Activated T-helper 1 cell treated with anti-CD3 and anti-CD28 coated beads, Interleukin-12 subunit alpha, Interleukin-12 subunit beta, Interleukin-2, Interleukin-4 antibody, amounts not matched to agents 30 ng/mL and 10 ng/mL and 1 ng/mL, durations not matched to agents 14 hours and 24 hours and 36 hours (primary cell): ENCODE measurements around the gene MXRA8. TPM values are rescaled to one million over a fixed set of nuclear protein-coding genes. Genes with fewer than 3 reads are reported as not detected.
"Not testable (repeated sequence)": the region's sequence is repeated elsewhere in the genome, so short reads cannot be mapped to it uniquely, and the experiment has no call there.

ENCODE experiments used
- DNase-seq: peaks from one replicate; pipeline ENCODE4 v3.0.0; 2021; ENCODE audit warnings: low spot score
- H3K27ac Mint-ChIP-seq: one replicate; pipeline ENCODE4 v1.8.0; 2021; ENCODE audit warnings: mild to moderate bottlenecking, mixed read lengths
- H3K27me3 Mint-ChIP-seq: one replicate; pipeline ENCODE4 v1.8.0; 2022; ENCODE audit warnings: mild to moderate bottlenecking, moderate library complexity, mixed read lengths; ENCODE audit not compliant: insufficient read depth
- H3K36me3 Mint-ChIP-seq: one replicate; pipeline ENCODE4 v1.8.0; 2021; ENCODE audit warnings: low read depth, mixed read lengths
- H3K4me1 Mint-ChIP-seq: one replicate; pipeline ENCODE4 v1.8.0; 2021; ENCODE audit warnings: low read depth, mixed read lengths
- H3K4me3 Mint-ChIP-seq: one replicate; pipeline ENCODE4 v1.8.0; 2021; ENCODE audit warnings: mild to moderate bottlenecking, moderate library complexity, mixed read lengths
- H3K9me3 Mint-ChIP-seq: one replicate; pipeline ENCODE4 v1.8.0; 2021; ENCODE audit warnings: mixed read lengths
- intact Hi-C: fragments of 100-400 bp; cut with micrococcal nuclease; formaldehyde crosslinking; loops from one replicate; pipeline ENCODE4 v1.15.1; 2024
- total RNA-seq: library from RNA; stranded (reverse); gene quantifications from 2 replicates; pipeline ENCODE4 v1.2.3, GENCODE V29; 2022

MXRA8 gene, protein sequence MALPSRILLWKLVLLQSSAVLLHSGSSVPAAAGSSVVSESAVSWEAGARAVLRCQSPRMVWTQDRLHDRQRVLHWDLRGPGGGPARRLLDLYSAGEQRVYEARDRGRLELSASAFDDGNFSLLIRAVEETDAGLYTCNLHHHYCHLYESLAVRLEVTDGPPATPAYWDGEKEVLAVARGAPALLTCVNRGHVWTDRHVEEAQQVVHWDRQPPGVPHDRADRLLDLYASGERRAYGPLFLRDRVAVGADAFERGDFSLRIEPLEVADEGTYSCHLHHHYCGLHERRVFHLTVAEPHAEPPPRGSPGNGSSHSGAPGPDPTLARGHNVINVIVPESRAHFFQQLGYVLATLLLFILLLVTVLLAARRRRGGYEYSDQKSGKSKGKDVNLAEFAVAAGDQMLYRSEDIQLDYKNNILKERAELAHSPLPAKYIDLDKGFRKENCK
- total RNA-seq: 0.18 and 0.20 TPM in 2 replicates

DNA sequence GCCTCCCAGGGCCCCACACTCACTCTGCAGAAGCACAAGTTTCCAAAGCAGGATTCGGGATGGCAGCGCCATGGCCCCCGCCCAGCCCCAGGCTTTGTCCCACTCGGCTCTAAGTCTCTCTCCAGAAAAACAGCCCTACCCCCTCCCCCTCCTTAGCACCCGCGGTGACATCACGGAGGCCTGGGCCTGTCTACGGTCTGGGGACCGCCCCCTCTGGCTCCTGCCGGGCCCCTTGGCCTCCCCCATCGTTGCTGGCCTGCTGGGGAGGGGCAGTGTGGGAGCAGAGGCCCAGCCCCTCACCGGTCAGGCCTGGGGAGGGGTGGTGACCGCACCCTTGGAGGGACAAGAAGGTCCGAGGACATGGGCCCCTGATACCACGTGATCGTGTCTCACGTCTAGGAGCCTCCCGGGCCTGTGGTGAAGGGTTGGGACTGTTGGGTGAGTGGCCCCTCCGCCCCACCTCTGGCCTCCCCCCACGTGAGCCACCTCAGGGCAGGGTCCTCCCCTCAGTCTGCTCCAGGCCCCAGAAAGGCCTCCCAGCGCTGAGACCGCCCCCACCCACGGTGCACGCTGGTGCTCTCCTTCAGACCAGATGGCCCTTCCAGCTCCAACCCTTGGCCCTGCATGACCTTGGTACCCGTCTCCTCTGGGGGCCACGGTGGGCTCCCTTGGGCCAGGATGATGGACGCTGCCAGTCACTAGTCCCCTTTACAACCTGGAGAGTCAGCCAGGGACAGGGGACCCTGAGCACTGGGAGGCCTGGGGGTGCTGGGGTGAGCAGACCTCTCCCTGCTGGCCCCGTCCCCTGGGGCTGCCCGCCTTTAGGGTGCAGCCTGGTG lies at the start of gene MXRA8:
MXRA8 (minus strand) TSS at position 123 of the 839 bp plus-strand sequence; CDS start at position 72, 51 bp downstream.
- DNase-seq: no peak
- intact Hi-C loops: no loop called here
- Mint-ChIP-seq H3K4me1 (peaks cover 6% of the 10 kb centered on the region), H3K27me3 (peaks cover 23% of the 10 kb centered on the region), H3K9me3 (no peaks in the 10 kb centered on the region), H3K4me3 (peak within 1 kb of the TSS; percentile 7), H3K36me3 (no peaks in the 10 kb centered on the region), H3K27ac (no peak within 1 kb of the TSS)

DNA sequence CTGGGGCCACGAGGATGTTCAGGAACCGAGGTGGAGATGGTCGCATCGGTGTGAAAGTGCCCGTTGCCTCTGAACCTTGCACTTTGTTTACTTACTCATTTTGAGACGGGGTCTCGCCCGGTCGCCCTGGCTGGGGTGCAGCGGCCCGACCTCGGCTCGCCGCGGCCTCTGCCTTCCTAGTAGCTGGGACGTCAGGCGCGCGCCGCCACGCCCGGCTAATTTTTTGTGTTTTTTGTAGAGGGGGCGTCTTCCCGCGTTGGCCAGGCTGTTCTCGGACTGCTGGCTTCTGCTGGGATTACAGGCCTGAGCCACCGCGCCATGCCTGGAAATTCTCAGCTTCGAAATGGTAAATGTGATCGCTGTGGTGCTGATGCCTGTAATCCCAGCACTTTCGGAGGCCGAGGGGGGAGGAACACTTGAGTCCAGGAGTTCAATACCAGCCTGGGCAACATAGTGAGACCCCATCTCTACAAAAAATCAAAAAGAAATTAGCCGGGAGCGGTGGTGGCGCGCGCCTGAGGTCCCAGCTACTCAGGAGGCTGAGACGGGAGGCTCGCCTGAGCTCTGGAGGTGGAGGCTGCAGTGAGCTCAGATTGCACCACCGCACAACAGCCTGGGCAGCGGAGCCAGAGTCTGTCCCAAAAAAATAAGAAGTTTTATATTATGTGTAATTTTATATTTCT lies 49.4 kb upstream of the MXRA8 start:
- H3K27ac Mint-ChIP-seq: peak overlapping the region; percentile 67
- H3K4me1 Mint-ChIP-seq: peaks cover 12% of the 10 kb centered on the region
- peaks cover 28% of the 10 kb centered on the region for H3K36me3 Mint-ChIP-seq
- no peak for DNase-seq
- peaks cover 2% of the 10 kb centered on the region for H3K27me3 Mint-ChIP-seq
- intact Hi-C loops: loop anchor here (1.0 to 5.0 kb wide), 6 partner anchors 8 to 135 kb away; partner anchors contain the start of genes ATAD3B, AURKAIP1, CCNL2 and UBE2J2
- H3K4me3 Mint-ChIP-seq: peak overlapping the region; percentile 89
- no peaks in the 10 kb centered on the region for H3K9me3 Mint-ChIP-seq

GRCh38 chr1:1406821-1407635 lies 48.7 kb upstream of the MXRA8 start, which contains the start of gene MRPL20:
Gene MRPL20 (minus strand): TSS chr1:1407293. CDS start chr1:1407217, 76 bp downstream.
- peaks cover 32% of the 10 kb centered on the region for H3K36me3 Mint-ChIP-seq
- DNase-seq: peak; percentile 96
- peaks cover 15% of the 10 kb centered on the region for H3K4me1 Mint-ChIP-seq
- peak within 1 kb of the TSS; percentile 94 for H3K27ac Mint-ChIP-seq
- H3K27me3 Mint-ChIP-seq: peaks cover 2% of the 10 kb centered on the region
- no peaks in the 10 kb centered on the region for H3K9me3 Mint-ChIP-seq
- peak within 1 kb of the TSS; percentile 95 for H3K4me3 Mint-ChIP-seq
- intact Hi-C loops: loop anchor here (1.0 to 5.0 kb wide), 6 partner anchors 8 to 135 kb away; partner anchors contain the start of genes ATAD3B, AURKAIP1, CCNL2 and UBE2J2

DNA sequence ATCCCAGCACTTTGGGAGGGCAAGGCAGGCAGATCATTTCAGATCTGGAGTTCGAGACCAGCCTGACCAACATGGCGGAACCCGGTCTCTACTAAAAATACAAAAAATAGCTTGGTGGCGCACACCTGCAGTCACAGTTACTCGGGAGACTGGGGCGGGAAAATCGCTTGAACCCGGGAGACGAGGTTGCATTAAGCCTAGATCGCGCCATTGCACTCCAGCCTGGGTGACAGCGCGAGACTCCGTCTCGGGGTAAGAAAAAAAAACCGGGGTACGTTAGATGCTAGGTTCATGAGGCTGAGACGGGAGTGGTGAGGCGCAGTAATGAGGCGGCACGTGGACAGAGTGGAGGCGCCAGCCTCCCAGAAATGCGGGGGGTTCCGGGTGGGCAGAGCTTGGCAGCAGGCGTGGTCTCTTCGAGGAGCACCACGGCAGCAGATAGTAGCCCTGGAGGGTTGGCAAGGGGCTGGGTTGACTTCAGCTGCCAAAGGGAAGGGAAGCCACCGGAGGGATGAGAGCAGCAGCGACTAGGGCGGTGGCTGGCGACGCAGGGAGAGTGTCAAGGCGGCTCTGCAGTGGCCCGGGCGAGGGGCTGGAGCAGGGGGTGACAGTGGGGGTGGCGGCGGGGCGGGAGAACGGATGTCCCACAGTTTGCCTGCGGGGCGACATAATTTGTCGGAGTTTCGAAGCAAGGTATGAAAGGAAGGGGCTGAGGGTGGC lies 47.9 kb upstream of the MXRA8 start:
- no peak for DNase-seq
- Mint-ChIP-seq H3K4me3 (peak overlapping the region; percentile 95), H3K36me3 (peaks cover 36% of the 10 kb centered on the region), H3K9me3 (no peaks in the 10 kb centered on the region), H3K27ac (peak overlapping the region; percentile 87), H3K4me1 (peaks cover 19% of the 10 kb centered on the region), H3K27me3 (peaks cover 2% of the 10 kb centered on the region)
- intact Hi-C loops: loop anchor here (2.0 to 5.0 kb wide), 3 partner anchors 35 to 134 kb away; partner anchors contain the start of genes ATAD3B and UBE2J2

DNA sequence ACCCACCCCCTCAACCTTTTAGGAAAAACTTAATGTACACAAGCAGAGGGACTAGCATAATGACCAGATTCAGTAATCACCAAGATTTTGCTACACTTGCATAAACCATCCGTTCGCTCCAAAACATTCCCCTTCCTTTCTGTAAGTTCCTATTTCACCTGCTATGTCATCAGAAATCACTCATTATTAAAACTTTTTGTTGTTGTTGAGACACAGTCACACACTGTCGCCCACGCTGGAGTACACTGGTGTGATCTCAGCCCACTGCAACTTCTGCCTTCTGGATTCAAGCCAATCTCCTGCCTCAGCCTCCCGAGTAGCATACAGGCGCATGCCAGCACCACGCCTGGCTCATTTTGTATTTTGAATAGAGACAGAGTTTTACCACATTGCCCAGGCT lies 45.3 kb upstream of the MXRA8 start:
- DNase-seq: no peak
- intact Hi-C loops: no loop called here
- no peaks in the 10 kb centered on the region for H3K9me3 Mint-ChIP-seq
- H3K4me3 Mint-ChIP-seq: peak overlapping the region; percentile 40
- peaks cover 33% of the 10 kb centered on the region for H3K4me1 Mint-ChIP-seq
- no peak overlapping the region for H3K27ac Mint-ChIP-seq
- peaks cover 45% of the 10 kb centered on the region for H3K36me3 Mint-ChIP-seq
- H3K27me3 Mint-ChIP-seq: peaks cover 2% of the 10 kb centered on the region

DNA sequence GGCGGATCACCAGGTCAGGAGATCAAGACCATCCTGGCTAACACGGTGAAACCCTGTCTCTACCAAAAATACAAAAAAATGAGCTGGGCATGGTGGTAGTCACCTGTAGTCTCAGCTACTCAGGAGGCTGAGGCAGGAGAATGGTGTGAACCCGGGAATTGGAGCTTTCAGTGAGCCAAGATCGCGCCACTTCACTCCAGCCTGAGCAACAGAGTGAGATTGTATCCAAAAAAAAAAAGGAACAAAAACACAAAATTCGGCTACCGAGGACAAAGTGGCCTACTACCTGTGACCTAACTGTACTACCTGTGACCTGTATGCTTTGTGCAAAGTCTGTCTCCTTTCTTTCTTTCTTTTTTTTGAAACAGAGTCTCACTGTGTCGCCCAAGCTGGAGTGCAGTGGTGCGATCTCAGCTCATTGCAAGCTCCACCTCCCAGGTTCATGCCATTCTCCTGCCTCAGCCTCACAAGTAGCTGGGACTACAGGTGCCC lies 44.6 kb upstream of the MXRA8 start:
- H3K4me3 Mint-ChIP-seq, H3K9me3 Mint-ChIP-seq, DNase-seq, H3K27me3 Mint-ChIP-seq, intact Hi-C loops: not testable (repeated sequence)
- Mint-ChIP-seq H3K4me1 (peaks cover 37% of the 10 kb centered on the region), H3K27ac (peak overlapping the region; percentile 49), H3K36me3 (peaks cover 46% of the 10 kb centered on the region)

DNA sequence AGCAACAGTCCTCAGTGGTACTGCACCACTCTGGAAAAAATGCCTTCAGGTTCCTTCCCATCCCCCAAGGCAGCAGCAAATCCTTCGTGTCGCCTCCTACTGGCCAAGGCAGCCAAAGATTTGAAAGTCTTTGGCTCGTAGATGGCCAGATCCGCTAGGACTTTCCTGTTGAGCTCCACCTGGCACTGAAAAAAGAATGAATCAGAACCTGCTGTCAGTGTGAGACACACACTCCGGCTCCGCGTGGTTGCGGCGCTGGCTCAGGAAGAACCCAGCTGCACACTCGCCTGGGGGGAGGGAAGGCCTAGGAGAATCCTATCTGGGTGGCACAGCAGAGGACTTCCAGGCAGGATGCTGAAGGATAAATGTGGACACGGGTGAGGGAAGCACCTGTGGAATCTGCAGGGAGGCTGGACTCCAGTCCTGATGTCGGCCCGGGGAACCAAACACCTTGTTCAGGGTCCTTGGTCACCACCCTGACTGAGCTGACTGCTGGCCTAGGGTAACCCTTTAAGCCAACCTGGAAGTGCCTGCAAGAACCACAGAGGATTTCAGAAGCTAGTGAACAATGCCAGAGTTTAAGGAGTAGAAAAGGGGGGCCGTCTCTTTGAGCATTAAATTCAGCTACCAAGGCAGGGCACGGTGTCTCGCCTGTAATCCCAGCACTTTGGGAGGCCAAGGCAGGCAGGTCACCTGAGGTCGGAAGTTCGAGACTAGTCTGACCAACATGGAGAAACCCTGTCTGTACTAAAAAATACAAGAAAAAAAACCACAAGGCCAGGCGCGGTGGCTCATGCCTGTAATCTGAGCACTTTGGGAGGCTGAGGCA lies 43.9 kb upstream of the MXRA8 start:
- no peaks in the 10 kb centered on the region for H3K9me3 Mint-ChIP-seq
- intact Hi-C loops: no loop called here
- peak overlapping the region; percentile 91 for H3K4me3 Mint-ChIP-seq
- peaks cover 50% of the 10 kb centered on the region for H3K36me3 Mint-ChIP-seq
- H3K27ac Mint-ChIP-seq: peak overlapping the region; percentile 73
- H3K4me1 Mint-ChIP-seq: peaks cover 41% of the 10 kb centered on the region
- DNase-seq: no peak
- peaks cover 2% of the 10 kb centered on the region for H3K27me3 Mint-ChIP-seq

DNA sequence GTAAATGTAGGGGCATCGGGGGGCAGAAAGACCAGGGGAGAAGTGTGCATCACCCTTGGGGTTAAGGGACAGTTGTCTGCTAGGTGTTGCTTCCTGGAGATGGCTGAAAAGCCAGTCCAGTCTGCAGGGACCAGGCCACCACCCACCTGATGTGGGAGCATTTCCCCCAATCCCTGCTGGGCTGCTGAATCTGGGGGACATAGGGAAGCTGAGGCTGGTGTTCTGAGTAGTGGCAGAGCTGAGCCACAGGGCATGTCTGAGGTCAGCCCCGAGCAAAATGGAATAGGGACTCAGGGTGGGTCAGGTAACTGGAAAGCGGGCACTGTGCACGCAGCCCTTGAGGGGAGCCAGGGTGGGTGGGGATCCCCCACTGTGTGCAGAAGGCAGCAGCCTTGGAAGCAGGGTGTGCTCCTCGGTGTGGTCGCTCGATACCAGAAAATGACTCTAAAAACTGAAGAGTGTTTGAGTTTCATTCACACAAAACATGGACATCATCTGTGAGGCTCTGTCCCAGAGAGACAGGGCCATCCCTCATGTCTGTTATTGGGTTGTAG lies 43.2 kb upstream of the MXRA8 start:
- intact Hi-C loops: no loop called here
- Mint-ChIP-seq H3K27ac (no peak overlapping the region), H3K27me3 (no peaks in the 10 kb centered on the region), H3K4me1 (peaks cover 41% of the 10 kb centered on the region), H3K36me3 (peaks cover 47% of the 10 kb centered on the region), H3K9me3 (no peaks in the 10 kb centered on the region), H3K4me3 (peak overlapping the region; percentile 91)
- no peak for DNase-seq

- H3K4me1 Mint-ChIP-seq: peaks cover 35% of the 10 kb centered on the region
- H3K4me3 Mint-ChIP-seq: peak overlapping the region; percentile 91
- DNase-seq: no peak
- no peaks in the 10 kb centered on the region for H3K9me3 Mint-ChIP-seq
- no peaks in the 10 kb centered on the region for H3K27me3 Mint-ChIP-seq
- intact Hi-C loops: no loop called here
- H3K27ac Mint-ChIP-seq: peak overlapping the region; percentile 79
- H3K36me3 Mint-ChIP-seq: peaks cover 43% of the 10 kb centered on the region
Observed at GRCh38 chr1:1400576-1401456, 42.5 kb upstream of the MXRA8 start.
